ENCODE data around the gene LNP1. TPM values are rescaled to one million over a fixed set of nuclear protein-coding genes. Genes with fewer than 3 reads are reported as not detected.

The LNP1 gene
- total and polyA plus RNA-seq, 2 of the 8 experiments (the other 6 are each of a cell fraction or from before 2014, with no cell fraction given) = 6.6 to 8.7 TPM

GRCh38 chr3:100416176-100416575, 14.8 kb downstream of the LNP1 start:
- H2BK12ac ChIP-seq (ENCODE audit: low read depth, low read length) = no peak overlapping the region
- ChIA-PET CTCF (ENCODE audit: partially characterized antibody) (no interaction called here), POLR2A (ENCODE audit: partially characterized antibody) (interaction anchor here (7.4 kb wide), 1 partner anchor 14 kb away, joined by 58 read pairs; the partner anchor contains the start of genes LNP1 and TOMM70)
- no peak overlapping the region for H2BK15ac ChIP-seq (ENCODE audit: low read length)
- no peak overlapping the region for H3K23ac ChIP-seq (ENCODE audit: insufficient read length)
- no peak for DNase-seq (ENCODE audit: low read depth in 1 of 2, low spot score in 2 of 2)
- no peak for FAIRE-seq
- H3K27ac ChIP-seq (ENCODE audit: low read depth, low read length) = no peak overlapping the region
- no peak overlapping the region for H3K4me3 ChIP-seq (ENCODE audit: extremely low read depth in 1 of 4, insufficient read depth in 2 of 4, low read depth in 3 of 4, low read length in 4 of 4)
- H4K91ac ChIP-seq (replicated peaks; ENCODE audit: insufficient read length, low read length) = no peak overlapping the region
- H3K79me2 ChIP-seq (ENCODE audit: control insufficient read depth in 1 of 2, insufficient read depth in 2 of 2, low read length in 2 of 2) = no peaks in the 10 kb centered on the region
- H2BK5ac ChIP-seq (ENCODE audit: low read depth, low read length) = no peak overlapping the region
- no peaks in the 10 kb centered on the region for H3K9me3 ChIP-seq (ENCODE audit: insufficient read depth in 2 of 2, low read depth in 1 of 2, low read length in 1 of 2)
- H2AK5ac ChIP-seq (ENCODE audit: low read depth, low read length) = no peak overlapping the region
- peaks cover 0 to 3% (median 0%) of the 10 kb centered on the region in 4 experiments; a peak in 2 of 8 replicates for H3K36me3 ChIP-seq (ENCODE audit: control insufficient read depth in 2 of 4, insufficient read depth in 4 of 4, low read length in 3 of 4)
- no peaks in the 10 kb centered on the region for H3K27me3 ChIP-seq (replicated peaks in 1 of 4; ENCODE audit: control insufficient read depth in 3 of 4, extremely low read depth in 1 of 4, insufficient read depth in 3 of 4, low read length in 3 of 4)
- H3K79me1 ChIP-seq (ENCODE audit: low read depth, low read length) = no peaks in the 10 kb centered on the region
- no peak overlapping the region for H2BK120ac ChIP-seq (replicated peaks; ENCODE audit: low read depth, low read length)
- H4K5ac ChIP-seq (ENCODE audit: insufficient read length, low read depth, low read length) = no peak overlapping the region
- no peak overlapping the region for H3K9ac ChIP-seq (replicated peaks in 1 of 4; ENCODE audit: extremely low read depth in 1 of 4, low read depth in 3 of 4, low read length in 3 of 4)
- peaks cover 2 to 12% (median 5%) of the 10 kb centered on the region in 4 experiments; a peak in 4 of 7 replicates for H3K4me1 ChIP-seq (replicated peaks in 1 of 4; ENCODE audit: control insufficient read depth in 3 of 4, insufficient read depth in 4 of 4, low read length in 3 of 4)
- H4K20me1 ChIP-seq (replicated peaks in 1 of 2; ENCODE audit: control insufficient read depth in 1 of 2, insufficient read depth in 2 of 2, low read length in 2 of 2) = peaks cover 0 to 1% of the 10 kb centered on the region in 2 experiments
- H2BK20ac ChIP-seq (ENCODE audit: low read length) = no peak overlapping the region
- no peak overlapping the region for H3K4me2 ChIP-seq (ENCODE audit: insufficient read depth in 1 of 2, low read depth in 2 of 2, low read length in 2 of 2)
- H3K18ac ChIP-seq (ENCODE audit: extremely low read depth, low read length) = no peak overlapping the region
- no peak overlapping the region for H4K8ac ChIP-seq (ENCODE audit: extremely low read depth, insufficient read depth, low read length)
- H3K14ac ChIP-seq (ENCODE audit: insufficient read length) = no peak overlapping the region
- H3K56ac ChIP-seq (replicated peaks; ENCODE audit: insufficient read length, low read depth, low read length) = no peak overlapping the region
- no peak overlapping the region for H3K4ac ChIP-seq (replicated peaks; ENCODE audit: insufficient read length, low read depth, low read length)
- H3K23me2 ChIP-seq (ENCODE audit: low read depth, low read length) = no peaks in the 10 kb centered on the region
- no peak overlapping the region for H2AFZ ChIP-seq (ENCODE audit: low read length)
- TF ChIP-seq CEBPB (IDR thresholded peaks at IDR 0.05; ENCODE audit: low read depth, low read length) = no peak
- TF ChIP-seq HDAC6 (IDR thresholded peaks at IDR 0.05; ENCODE audit: low read depth, low read length) = no peak
- no peak for TF ChIP-seq ATF2 (IDR thresholded peaks at IDR 0.05; ENCODE audit: low read length)
- no peak for TF ChIP-seq EGR1 (IDR thresholded peaks at IDR 0.05; ENCODE audit: borderline replicate concordance, low read depth, low read length)
- no peak for TF ChIP-seq TAF7 (optimal IDR thresholded peaks at IDR 0.05; ENCODE audit: borderline replicate concordance, low read depth, low read length)
- no peak for TF ChIP-seq RXRA (IDR thresholded peaks at IDR 0.05; ENCODE audit: insufficient read depth, low read depth, low read length)
